Omental fat pad (tissue), 4 donors: ENCODE results near the gene CKB. TPM values are rescaled to one million over a fixed set of nuclear protein-coding genes. Genes with fewer than 3 reads are reported as not detected.
A peak's percentile ranks its signal among the peaks of the same experiment; 100 is the strongest.

ENCODE experiments used
- ATAC-seq: fragments of 150-250 bp; one replicate; pipeline ENCODE4 v1.9.1; 2016; ENCODE audit warnings: mild to moderate bottlenecking, moderate library complexity; ENCODE audit not compliant: low FRiP score
- DNase-seq: peaks from one replicate; pipeline ENCODE4 v3.0.0-alpha.2; 2019; ENCODE audit warnings: low spot score
- CTCF ChIP-seq, 3 donors: fragments of 450-650 bp; IDR thresholded peaks; one replicate each; pipeline ENCODE4 v1.5.1; 2016 to 2017; ENCODE audit warnings: antibody characterized with exemption in 3 of 3, mild to moderate bottlenecking in 3 of 3, moderate library complexity in 2 of 3
- total RNA-seq, 4 donors: library from RNA; depleted of rRNA; stranded (reverse); fragments of >200 nt; gene quantifications; one replicate each; pipeline ENCODE4 v1.1.0, GENCODE V29; 2016

Gene CKB
- total RNA-seq: 100 to 1,000 TPM; 173 to 275 (median 217) TPM

- ATAC-seq: peak; percentile 23
- no peak for TF ChIP-seq CTCF (IDR thresholded peaks at IDR 0.05)
- no peak for DNase-seq
These were observed at the start of gene CKB for GRCh38 chr14:103522649-103523574. TSS of gene CKB (minus strand) at chr14:103522830. CDS start at chr14:103522493, 337 bp downstream.

DNA sequence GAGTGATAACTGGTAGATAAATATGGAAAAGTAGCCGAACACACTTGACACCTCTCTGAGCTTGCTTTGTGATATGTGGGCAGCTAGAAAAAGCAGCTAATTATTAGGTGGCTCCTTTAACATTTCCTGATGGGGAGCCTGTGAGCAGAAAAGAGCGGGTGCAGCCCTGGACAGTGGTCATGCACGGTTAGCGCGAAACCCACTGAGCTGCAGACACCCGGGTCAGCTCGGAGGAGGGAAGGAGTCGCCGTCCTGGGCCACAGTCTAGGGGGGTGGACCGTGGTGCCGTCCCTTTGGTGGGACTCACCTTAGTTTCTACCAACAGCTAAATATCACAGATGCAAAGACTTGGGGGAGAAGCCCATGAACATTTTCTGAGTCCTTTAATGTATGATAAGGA, 46.8 kb upstream of the CKB start:
- no peak for DNase-seq
- TF ChIP-seq CTCF (IDR thresholded peaks at IDR 0.05): no peak
- no peak for ATAC-seq

- no peak for TF ChIP-seq CTCF (IDR thresholded peaks at IDR 0.05)
- ATAC-seq (no peak), DNase-seq (no peak)
These were observed 46.3 kb upstream of the CKB start for GRCh38 chr14:103568952-103569351.

GRCh38 chr14:103563844-103564505, 41.3 kb upstream of the CKB start:
- ATAC-seq: no peak
- TF ChIP-seq CTCF (IDR thresholded peaks at IDR 0.05): no peak
- DNase-seq: no peak

GRCh38 chr14:103563226-103563620, 40.6 kb upstream of the CKB start:
- no peak for DNase-seq
- TF ChIP-seq CTCF (IDR thresholded peaks at IDR 0.05): no peak
- no peak for ATAC-seq

GRCh38 chr14:103562429-103563225, 40.0 kb upstream of the CKB start, which contains the start of the genes BAG5 and COA8:
TSS of gene BAG5 (minus strand) at chr14:103562657. CDS start at chr14:103561164, 1,493 bp downstream.
TSS of gene COA8 (plus strand) at chr14:103562960. CDS start at chr14:103563002, 42 bp downstream.
- TF ChIP-seq CTCF (IDR thresholded peaks at IDR 0.05): no peak
- ATAC-seq (peak; percentile 72), DNase-seq (no peak)
